CD4-positive, alpha-beta memory T cell (primary cell): ENCODE data around the gene LZIC. TPM values are rescaled to one million over a fixed set of nuclear protein-coding genes. Genes with fewer than 3 reads are reported as not detected.

Experiments used
- CTCF ChIA-PET: fragments of 350-600 bp; sonication (Branson Sonifier 250); formaldehyde crosslinking; loops from one replicate; lab custom pipeline; 2021; ENCODE audit warnings: inconsistent platforms; ENCODE audit not compliant: partially characterized antibody; lab: Charles Lee
- POLR2A ChIA-PET: fragments of 350-600 bp; sonication (Branson Sonifier 250); formaldehyde crosslinking; loops from one replicate; lab custom pipeline; 2021; ENCODE audit not compliant: partially characterized antibody; lab: Charles Lee
- DNase-seq, 5 donors: peaks; one replicate each; pipeline versions ENCODE4 v3.0.0 to v3.0.0-alpha.2; 2020 to 2022; ENCODE audit warnings: mixed read lengths in 1 of 5
- H3K27ac ChIP-seq: one replicate; pipeline ENCODE4 v1.7.0; 2013; ENCODE audit warnings: low read depth, low read length
- H3K27me3 ChIP-seq: 2 replicates; pipeline ENCODE4 v1.7.0; 2013; ENCODE audit warnings: mild to moderate bottlenecking, low read length, moderate library complexity; ENCODE audit not compliant: insufficient read depth
- H3K36me3 ChIP-seq: 2 replicates; pipeline ENCODE4 v1.7.0; 2013; ENCODE audit warnings: mild to moderate bottlenecking, low read length, moderate library complexity; ENCODE audit not compliant: insufficient read depth
- H3K4me1 ChIP-seq: 2 replicates; pipeline ENCODE4 v1.7.0; 2013; ENCODE audit warnings: mild to moderate bottlenecking, low read length, moderate library complexity; ENCODE audit not compliant: insufficient read depth
- H3K4me3 ChIP-seq, 2 donors: one replicate each; pipeline ENCODE4 v1.7.0; 2013; ENCODE audit warnings: low read length in 2 of 2, mild to moderate bottlenecking in 1 of 2
- H3K9me3 ChIP-seq, 2 donors: one replicate each; pipeline ENCODE4 v1.7.0; 2013; ENCODE audit warnings: low read length in 2 of 2, control low read depth in 1 of 2; ENCODE audit not compliant: control insufficient read depth in 1 of 2
- H3K27ac Mint-ChIP-seq, 7 donors: one replicate each; pipeline ENCODE4 v1.8.0; 2020 to 2021; ENCODE audit warnings: mixed read lengths in 7 of 7, mild to moderate bottlenecking in 6 of 7, inconsistent platforms in 3 of 7, moderate library complexity in 3 of 7
- H3K27me3 Mint-ChIP-seq, 2 donors: one replicate each; pipeline ENCODE4 v1.8.0; 2020 to 2021; ENCODE audit warnings: mixed read lengths in 2 of 2
- H3K36me3 Mint-ChIP-seq, 2 donors: one replicate each; pipeline ENCODE4 v1.8.0; 2020 to 2021; ENCODE audit warnings: mixed read lengths in 2 of 2, inconsistent platforms in 1 of 2, mild to moderate bottlenecking in 1 of 2
- H3K4me1 Mint-ChIP-seq, 4 donors: one replicate each; pipeline ENCODE4 v1.8.0; 2020 to 2021; ENCODE audit warnings: mixed read lengths in 4 of 4, mild to moderate bottlenecking in 1 of 4
- H3K4me3 Mint-ChIP-seq, 8 donors: one replicate each; pipeline ENCODE4 v1.8.0; 2020 to 2021; ENCODE audit warnings: mixed read lengths in 8 of 8, mild to moderate bottlenecking in 7 of 8, moderate library complexity in 6 of 8, inconsistent platforms in 3 of 8
- H3K9me3 Mint-ChIP-seq, 8 donors: one replicate each; pipeline ENCODE4 v1.8.0; 2020 to 2021; ENCODE audit warnings: mixed read lengths in 8 of 8, mild to moderate bottlenecking in 5 of 8, inconsistent platforms in 3 of 8, moderate library complexity in 1 of 8
- intact Hi-C: fragments of 100-400 bp; cut with micrococcal nuclease; formaldehyde crosslinking; loops from one replicate; pipeline ENCODE4 v1.15.1; 2023
- polyA plus RNA-seq, 2 donors: library from polyadenylated mRNA; unstranded; fragments of 300-500 nt; fragmentation: Illumina TruSeq; gene quantifications; one replicate each; pipeline ENCODE4 v1.2.3, GENCODE V29; 2021
- total RNA-seq, 2 experiments: library from RNA; stranded (reverse); gene quantifications; one replicate each; pipeline ENCODE4 v1.2.3, GENCODE V29; 2021

LZIC gene
- total and polyA plus RNA-seq, 4 experiments from 2014 or later, result 25.7 to 39.3 (median 34.4) TPM

GRCh38 chr1:9888886-9889285, 54.3 kb downstream of the LZIC start:
- intact Hi-C loops, result no loop called here
- H3K36me3 ChIP-seq, result no peaks in the 10 kb centered on the region
- H3K4me1 Mint-ChIP-seq, result peaks cover 2 to 12% (median 8%) of the 10 kb centered on the region in 4 donors
- POLR2A ChIA-PET, result no interaction called here
- no peak overlapping the region for H3K4me3 Mint-ChIP-seq
- no peaks in the 10 kb centered on the region for H3K27me3 ChIP-seq
- no peaks in the 10 kb centered on the region for H3K4me1 ChIP-seq
- no peaks in the 10 kb centered on the region for H3K9me3 Mint-ChIP-seq
- no peak overlapping the region for H3K4me3 ChIP-seq
- no peaks in the 10 kb centered on the region for H3K27me3 Mint-ChIP-seq
- DNase-seq, result no peak
- H3K27ac Mint-ChIP-seq, result no peak overlapping the region
- H3K27ac ChIP-seq, result no peak overlapping the region
- CTCF ChIA-PET, result no interaction called here
- H3K36me3 Mint-ChIP-seq, result peaks cover 4 to 5% of the 10 kb centered on the region in 2 donors
- no peaks in the 10 kb centered on the region for H3K9me3 ChIP-seq

- Mint-ChIP-seq H3K4me1 (peaks cover 6 to 13% (median 8%) of the 10 kb centered on the region in 4 donors), H3K27me3 (no peaks in the 10 kb centered on the region), H3K4me3 (no peak overlapping the region), H3K9me3 (no peaks in the 10 kb centered on the region), H3K36me3 (peaks cover 4% of the 10 kb centered on the region in 2 donors), H3K27ac (no peak overlapping the region)
- Histone ChIP-seq H3K36me3 (no peaks in the 10 kb centered on the region), H3K27ac (no peak overlapping the region), H3K4me1 (peaks cover 13% of the 10 kb centered on the region), H3K4me3 (no peak overlapping the region), H3K9me3 (no peaks in the 10 kb centered on the region), H3K27me3 (no peaks in the 10 kb centered on the region)
- no peak for DNase-seq
- intact Hi-C loops, result no loop called here
- ChIA-PET CTCF (interaction anchor here (1.0 kb wide), 1 partner anchor 103 kb away, joined by 3 read pairs; no protein-coding TSS in a partner anchor), POLR2A (no interaction called here)
Measured at GRCh38 chr1:9887070-9887469, 56.1 kb downstream of the LZIC start.

GRCh38 chr1:9886092-9886742, 57.0 kb downstream of the LZIC start:
- Mint-ChIP-seq H3K9me3 (peaks cover 0 to 2% (median 0%) of the 10 kb centered on the region in 8 donors), H3K27me3 (no peaks in the 10 kb centered on the region), H3K36me3 (peaks cover 4% of the 10 kb centered on the region in 2 donors), H3K4me1 (peaks cover 7 to 19% (median 14%) of the 10 kb centered on the region in 4 donors), H3K27ac (peak overlapping the region in 1 of 7 donors; percentile 64), H3K4me3 (no peak overlapping the region)
- peaks cover 15% of the 10 kb centered on the region for H3K4me1 ChIP-seq
- ChIA-PET POLR2A (no interaction called here), CTCF (interaction anchor here (0.7 to 1.4 kb wide), 2 partner anchors 63 to 64 kb away, joined by 3 read pairs; no protein-coding TSS in a partner anchor)
- H3K9me3 ChIP-seq, result no peaks in the 10 kb centered on the region
- no peak for DNase-seq
- H3K4me3 ChIP-seq, result no peak overlapping the region
- H3K27ac ChIP-seq, result no peak overlapping the region
- intact Hi-C loops, result no loop called here
- H3K27me3 ChIP-seq, result no peaks in the 10 kb centered on the region
- no peaks in the 10 kb centered on the region for H3K36me3 ChIP-seq

- H3K9me3 ChIP-seq, result no peaks in the 10 kb centered on the region
- ChIA-PET POLR2A (no interaction called here), CTCF (interaction anchor here (1.0 to 2.0 kb wide), 3 partner anchors 16 to 301 kb away, joined by 3 to 5 read pairs (median 3); no protein-coding TSS in a partner anchor)
- intact Hi-C loops, result no loop called here
- H3K27me3 ChIP-seq, result no peaks in the 10 kb centered on the region
- no peaks in the 10 kb centered on the region for H3K36me3 ChIP-seq
- H3K27me3 Mint-ChIP-seq, result no peaks in the 10 kb centered on the region
- H3K4me1 ChIP-seq, result peaks cover 15% of the 10 kb centered on the region
- H3K4me1 Mint-ChIP-seq, result peaks cover 7 to 19% (median 14%) of the 10 kb centered on the region in 4 donors
- peaks cover 0 to 2% (median 0%) of the 10 kb centered on the region in 8 donors for H3K9me3 Mint-ChIP-seq
- H3K4me3 ChIP-seq, result no peak overlapping the region
- no peak overlapping the region for H3K27ac ChIP-seq
- peaks cover 4% of the 10 kb centered on the region in 2 donors for H3K36me3 Mint-ChIP-seq
- H3K27ac Mint-ChIP-seq, result peak overlapping the region in 1 of 7 donors; percentile 18
- no peak for DNase-seq
- H3K4me3 Mint-ChIP-seq, result no peak overlapping the region
Measured at GRCh38 chr1:9884805-9885204, 58.4 kb downstream of the LZIC start.

GRCh38 chr1:9883585-9884449, 59.4 kb downstream of the LZIC start:
- Histone ChIP-seq H3K27me3 (no peaks in the 10 kb centered on the region), H3K27ac (no peak overlapping the region), H3K36me3 (no peaks in the 10 kb centered on the region), H3K9me3 (no peaks in the 10 kb centered on the region), H3K4me1 (peaks cover 15% of the 10 kb centered on the region), H3K4me3 (no peak overlapping the region)
- Mint-ChIP-seq H3K9me3 (peaks cover 0 to 2% (median 0%) of the 10 kb centered on the region in 8 donors), H3K4me1 (peaks cover 7 to 16% (median 13%) of the 10 kb centered on the region in 4 donors), H3K27ac (peak overlapping the region in 2 of 7 donors; percentile 18 to 48), H3K36me3 (peaks cover 2 to 4% of the 10 kb centered on the region in 2 donors), H3K4me3 (no peak overlapping the region), H3K27me3 (no peaks in the 10 kb centered on the region)
- no peak for DNase-seq
- ChIA-PET CTCF (interaction anchor here (0.8 to 2.0 kb wide), 4 partner anchors 9 to 300 kb away, joined by 3 to 5 read pairs (median 3); no protein-coding TSS in a partner anchor), POLR2A (no interaction called here)
- intact Hi-C loops, result no loop called here

- Mint-ChIP-seq H3K36me3 (peaks cover 2 to 4% of the 10 kb centered on the region in 2 donors), H3K4me3 (no peak overlapping the region), H3K27me3 (no peaks in the 10 kb centered on the region), H3K4me1 (peaks cover 7 to 16% (median 13%) of the 10 kb centered on the region in 4 donors), H3K9me3 (peaks cover 0 to 2% (median 0%) of the 10 kb centered on the region in 8 donors), H3K27ac (peak overlapping the region in 5 of 7 donors; percentile 49 to 88 (median 77))
- ChIA-PET CTCF (interaction anchor here (1.6 to 2.0 kb wide), 2 partner anchors 10 to 14 kb away, joined by 3 to 5 read pairs; no protein-coding TSS in a partner anchor), POLR2A (no interaction called here)
- H3K36me3 ChIP-seq, result no peaks in the 10 kb centered on the region
- peaks cover 15% of the 10 kb centered on the region for H3K4me1 ChIP-seq
- H3K27me3 ChIP-seq, result no peaks in the 10 kb centered on the region
- no peak overlapping the region for H3K4me3 ChIP-seq
- no peaks in the 10 kb centered on the region for H3K9me3 ChIP-seq
- DNase-seq, result no peak
- H3K27ac ChIP-seq, result no peak overlapping the region
- intact Hi-C loops, result no loop called here
Measured at GRCh38 chr1:9882945-9883303, 60.3 kb downstream of the LZIC start.
